Left forelimb (tissue), 1 donor: Measurements from ENCODE around the gene CAPN13.

ENCODE experiments used
- DNase-seq: peaks from one replicate; pipeline ENCODE4 v3.0.0-alpha.2; 2018; ENCODE audit warnings: low spot score

CAPN13 gene

GRCh38 chr2:30786923-30787685 lies 20.1 kb downstream of the CAPN13 start:
- DNase-seq, result no peak

GRCh38 chr2:30784682-30785081 lies 22.6 kb downstream of the CAPN13 start:
- peak; percentile 20 for DNase-seq

- no peak for DNase-seq
These were observed 25.2 kb downstream of the CAPN13 start for GRCh38 chr2:30781961-30782533.

- DNase-seq, result no peak
These were observed 25.8 kb downstream of the CAPN13 start for GRCh38 chr2:30781451-30781850.

GRCh38 chr2:30780776-30781330 lies 26.4 kb downstream of the CAPN13 start:
- no peak for DNase-seq

- peak; percentile 38 for DNase-seq
These were observed 28.6 kb downstream of the CAPN13 start for GRCh38 chr2:30778611-30779010.

- no peak for DNase-seq
These were observed 29.4 kb downstream of the CAPN13 start for GRCh38 chr2:30777661-30778505.

GRCh38 chr2:30776831-30777635 lies 30.2 kb downstream of the CAPN13 start:
- DNase-seq, result peak; percentile 9

GRCh38 chr2:30775833-30776232 lies 31.4 kb downstream of the CAPN13 start:
- no peak for DNase-seq

- DNase-seq, result no peak
These were observed 35.1 kb downstream of the CAPN13 start for GRCh38 chr2:30772021-30772705.

- DNase-seq, result no peak
These were observed 36.2 kb downstream of the CAPN13 start for GRCh38 chr2:30770816-30771576.

GRCh38 chr2:30769891-30770462 lies 37.3 kb downstream of the CAPN13 start:
- no peak for DNase-seq

- no peak for DNase-seq
These were observed 37.8 kb downstream of the CAPN13 start for GRCh38 chr2:30769481-30769780.

- no peak for DNase-seq
These were observed 38.4 kb downstream of the CAPN13 start for GRCh38 chr2:30768708-30769480.

- DNase-seq, result no peak
These were observed 39.1 kb downstream of the CAPN13 start for GRCh38 chr2:30768036-30768686.

GRCh38 chr2:30766666-30767065 lies 40.6 kb downstream of the CAPN13 start:
- DNase-seq, result no peak

GRCh38 chr2:30765876-30766470 lies 41.3 kb downstream of the CAPN13 start:
- peak; percentile 22 for DNase-seq

GRCh38 chr2:30765191-30765590 lies 42.1 kb downstream of the CAPN13 start:
- peak; percentile 58 for DNase-seq
